Tibial nerve (tissue), 4 donors: Measurements from ENCODE around the gene FOS.
A peak's percentile ranks its signal among the peaks of the same experiment; 100 is the strongest.

Experiments used
- EP300 ChIP-seq, 2 donors: sonication (generic); formaldehyde crosslinking; IDR thresholded peaks; one replicate each; pipeline ENCODE4 v1.6.1; 2017; ENCODE audit warnings: antibody characterized with exemption in 2 of 2, mild to moderate bottlenecking in 1 of 2
- POLR2A ChIP-seq, 2 donors: fragments of 450-650 bp; IDR thresholded peaks; one replicate each; pipeline ENCODE4 v1.6.1; 2017; ENCODE audit warnings: antibody characterized with exemption in 2 of 2, mild to moderate bottlenecking in 2 of 2, moderate library complexity in 2 of 2
- TF ChIP-seq, protein P1 (sequence below), 5 experiments: fragments of 200-600 bp in 3 of 5; fragments of 450-650 bp in 2 of 5; sonication (generic) in 3 of 5; IDR thresholded peaks; one replicate each; pipeline ENCODE4 v1.5.1; 2016 to 2019; ENCODE audit warnings: antibody characterized with exemption in 5 of 5, mild to moderate bottlenecking in 3 of 5, moderate library complexity in 2 of 5

DNA sequence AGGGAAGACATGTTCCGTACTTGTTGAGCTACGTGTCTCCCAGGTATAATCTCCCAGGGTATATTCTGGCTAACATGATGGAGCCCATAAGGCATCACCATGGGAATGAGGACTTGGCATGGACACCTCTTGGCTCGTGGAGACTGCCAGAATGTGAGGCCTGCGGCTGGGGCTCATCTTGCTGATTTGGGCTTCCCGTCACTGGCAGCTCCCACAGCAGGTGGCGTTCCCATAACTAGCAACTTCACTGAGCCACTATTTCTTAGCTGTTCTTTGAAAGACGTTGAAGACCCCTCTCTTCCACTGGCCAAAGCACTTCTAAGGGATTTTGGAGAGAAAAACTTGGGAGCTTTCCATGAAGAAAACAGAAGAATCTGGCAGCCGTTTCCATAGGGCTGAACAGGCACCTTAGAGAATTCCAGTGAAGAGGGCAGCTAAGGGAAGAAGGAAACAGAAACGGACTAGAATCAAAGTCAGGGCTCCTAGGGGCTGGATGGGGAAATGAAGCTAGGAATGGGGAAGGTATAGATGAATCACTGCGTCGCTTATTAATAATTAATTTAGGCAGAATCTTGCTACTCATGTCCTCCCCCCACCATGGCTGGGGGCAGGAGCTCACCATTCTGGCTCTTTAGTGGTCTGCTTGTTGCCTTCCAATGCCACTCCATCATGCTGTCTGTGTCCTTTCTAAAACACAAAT lies 39.7 kb upstream of the FOS start:
- TF ChIP-seq, protein P1, sequence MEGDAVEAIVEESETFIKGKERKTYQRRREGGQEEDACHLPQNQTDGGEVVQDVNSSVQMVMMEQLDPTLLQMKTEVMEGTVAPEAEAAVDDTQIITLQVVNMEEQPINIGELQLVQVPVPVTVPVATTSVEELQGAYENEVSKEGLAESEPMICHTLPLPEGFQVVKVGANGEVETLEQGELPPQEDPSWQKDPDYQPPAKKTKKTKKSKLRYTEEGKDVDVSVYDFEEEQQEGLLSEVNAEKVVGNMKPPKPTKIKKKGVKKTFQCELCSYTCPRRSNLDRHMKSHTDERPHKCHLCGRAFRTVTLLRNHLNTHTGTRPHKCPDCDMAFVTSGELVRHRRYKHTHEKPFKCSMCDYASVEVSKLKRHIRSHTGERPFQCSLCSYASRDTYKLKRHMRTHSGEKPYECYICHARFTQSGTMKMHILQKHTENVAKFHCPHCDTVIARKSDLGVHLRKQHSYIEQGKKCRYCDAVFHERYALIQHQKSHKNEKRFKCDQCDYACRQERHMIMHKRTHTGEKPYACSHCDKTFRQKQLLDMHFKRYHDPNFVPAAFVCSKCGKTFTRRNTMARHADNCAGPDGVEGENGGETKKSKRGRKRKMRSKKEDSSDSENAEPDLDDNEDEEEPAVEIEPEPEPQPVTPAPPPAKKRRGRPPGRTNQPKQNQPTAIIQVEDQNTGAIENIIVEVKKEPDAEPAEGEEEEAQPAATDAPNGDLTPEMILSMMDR (IDR thresholded peaks at IDR 0.05), result peak in 1 of 5 experiments; percentile 23
- no peak for TF ChIP-seq POLR2A (IDR thresholded peaks at IDR 0.05)
- TF ChIP-seq EP300 (IDR thresholded peaks at IDR 0.05), result no peak
